Activated T-cell treated with anti-CD3 and anti-CD28 coated beads, Interleukin-2, amount 50 U/mL, for 72 hours (primary cell): ENCODE measurements around the gene RPLP1. TPM values are rescaled to one million over a fixed set of nuclear protein-coding genes. Genes with fewer than 3 reads are reported as not detected.

Source experiments
- ATAC-seq, 2 donors: fragments of 150-1000 bp; cut with Tn5 transposase; replicated peaks in 1 of 2; 2 replicates each; pipeline ENCODE4 v1.10.0; 2021; ENCODE audit warnings: moderate library complexity in 2 of 2, mild to moderate bottlenecking in 1 of 2
- DNase-seq, 2 donors: peaks; one replicate each; pipeline ENCODE4 v3.0.0; 2021 to 2022; ENCODE audit warnings: mixed read lengths in 1 of 2
- H3K27ac Mint-ChIP-seq: one replicate; pipeline ENCODE4 v1.8.0; 2022; ENCODE audit warnings: mild to moderate bottlenecking, moderate library complexity, mixed read lengths
- H3K27me3 Mint-ChIP-seq: one replicate; pipeline ENCODE4 v1.8.0; 2022; ENCODE audit warnings: low read depth, mixed read lengths
- H3K36me3 Mint-ChIP-seq, 2 donors: one replicate each; pipeline ENCODE4 v1.8.0; 2022; ENCODE audit warnings: mixed read lengths in 2 of 2, mild to moderate bottlenecking in 1 of 2; ENCODE audit not compliant: insufficient read depth in 2 of 2
- H3K4me1 Mint-ChIP-seq: one replicate; pipeline ENCODE4 v1.8.0; 2022; ENCODE audit warnings: low read depth, mixed read lengths
- H3K4me3 Mint-ChIP-seq, 2 donors: one replicate each; pipeline ENCODE4 v1.8.0; 2022; ENCODE audit warnings: mild to moderate bottlenecking in 2 of 2, mixed read lengths in 2 of 2, moderate library complexity in 2 of 2
- H3K9me3 Mint-ChIP-seq, 2 donors: one replicate each; pipeline ENCODE4 v1.8.0; 2022; ENCODE audit warnings: mixed read lengths in 2 of 2
- total RNA-seq, 2 donors: library from RNA; stranded (reverse); gene quantifications; one replicate each; pipeline ENCODE4 v1.2.3, GENCODE V29; 2022

Gene RPLP1
- total RNA-seq, 2 donors from 2014 or later: 2,514 to 2,771 TPM

DNA sequence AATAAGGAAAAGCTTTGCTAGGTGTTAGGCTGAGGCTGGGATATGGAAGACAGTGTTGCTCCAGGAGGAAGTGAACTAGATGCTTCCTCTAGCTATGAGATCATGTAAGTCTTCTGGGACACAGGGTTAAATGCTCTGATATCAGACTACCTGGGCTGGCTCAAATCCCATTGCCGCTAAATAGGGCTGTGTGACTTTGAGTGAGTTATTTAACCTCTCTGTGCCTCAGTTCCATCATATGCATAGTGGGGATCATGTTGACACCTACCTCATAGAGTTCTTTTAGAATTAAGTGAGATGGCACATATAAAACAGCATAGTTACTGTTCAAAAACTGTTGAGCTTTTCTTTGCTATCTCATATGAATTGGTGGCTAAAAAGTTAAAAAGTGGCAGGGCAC lies 12.6 kb downstream of the RPLP1 start:
- H3K36me3 Mint-ChIP-seq: no peaks in the 10 kb centered on the region
- peaks cover 5% of the 10 kb centered on the region for H3K27me3 Mint-ChIP-seq
- no peak overlapping the region for H3K4me3 Mint-ChIP-seq
- no peak for DNase-seq
- H3K4me1 Mint-ChIP-seq: peaks cover 58% of the 10 kb centered on the region
- no peaks in the 10 kb centered on the region for H3K9me3 Mint-ChIP-seq
- no peak for ATAC-seq
- no peak overlapping the region for H3K27ac Mint-ChIP-seq

DNA sequence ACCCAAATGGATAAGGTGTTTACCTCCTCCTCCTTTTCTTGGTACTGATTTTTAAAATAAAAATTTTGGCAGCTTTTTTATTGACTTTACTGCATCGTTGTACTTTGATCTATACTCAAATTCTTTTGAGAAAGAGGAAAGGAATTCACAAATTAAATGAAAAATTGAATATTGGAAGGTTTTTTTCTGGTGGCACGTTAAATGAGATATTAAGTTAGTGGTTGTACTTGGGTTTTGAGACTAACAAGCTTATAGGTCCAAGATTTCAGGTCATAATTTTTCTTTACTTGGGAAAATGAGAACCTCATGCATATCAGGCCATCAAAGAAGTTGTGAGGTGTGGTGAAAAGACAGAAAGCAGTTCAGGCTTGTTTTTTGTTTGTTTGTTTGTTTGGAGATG lies 14.1 kb downstream of the RPLP1 start:
- no peaks in the 10 kb centered on the region for H3K36me3 Mint-ChIP-seq
- no peaks in the 10 kb centered on the region for H3K9me3 Mint-ChIP-seq
- no peak overlapping the region for H3K27ac Mint-ChIP-seq
- ATAC-seq (no peak), DNase-seq (no peak)
- H3K4me3 Mint-ChIP-seq: no peak overlapping the region
- peaks cover 43% of the 10 kb centered on the region for H3K4me1 Mint-ChIP-seq
- H3K27me3 Mint-ChIP-seq: peaks cover 12% of the 10 kb centered on the region

DNA sequence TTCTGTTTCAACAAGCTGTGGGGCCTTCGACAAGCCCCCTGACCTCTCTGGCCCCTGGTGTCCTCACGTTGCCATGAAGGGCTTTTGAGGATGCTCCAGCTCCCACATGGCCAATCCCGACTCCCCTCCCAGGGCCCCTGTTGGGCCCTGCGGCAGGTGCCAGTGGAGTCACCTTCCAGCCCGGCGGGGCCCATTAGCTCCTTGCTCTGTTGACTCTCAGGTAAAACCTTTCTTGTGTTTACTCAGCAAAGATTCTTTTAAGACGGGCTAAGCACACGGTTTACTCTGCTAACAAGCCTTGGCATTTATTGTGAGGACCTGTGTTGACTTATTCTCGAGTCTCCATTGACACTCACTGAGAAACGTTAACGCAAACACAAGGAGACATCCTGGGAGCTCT lies 15.0 kb downstream of the RPLP1 start:
- DNase-seq (no peak), ATAC-seq (no peak)
- peak overlapping the region; percentile 64 to 73 for H3K4me3 Mint-ChIP-seq
- no peak overlapping the region for H3K27ac Mint-ChIP-seq
- peaks cover 12% of the 10 kb centered on the region for H3K27me3 Mint-ChIP-seq
- H3K4me1 Mint-ChIP-seq: peaks cover 38% of the 10 kb centered on the region
- H3K36me3 Mint-ChIP-seq: no peaks in the 10 kb centered on the region
- H3K9me3 Mint-ChIP-seq: no peaks in the 10 kb centered on the region

DNA sequence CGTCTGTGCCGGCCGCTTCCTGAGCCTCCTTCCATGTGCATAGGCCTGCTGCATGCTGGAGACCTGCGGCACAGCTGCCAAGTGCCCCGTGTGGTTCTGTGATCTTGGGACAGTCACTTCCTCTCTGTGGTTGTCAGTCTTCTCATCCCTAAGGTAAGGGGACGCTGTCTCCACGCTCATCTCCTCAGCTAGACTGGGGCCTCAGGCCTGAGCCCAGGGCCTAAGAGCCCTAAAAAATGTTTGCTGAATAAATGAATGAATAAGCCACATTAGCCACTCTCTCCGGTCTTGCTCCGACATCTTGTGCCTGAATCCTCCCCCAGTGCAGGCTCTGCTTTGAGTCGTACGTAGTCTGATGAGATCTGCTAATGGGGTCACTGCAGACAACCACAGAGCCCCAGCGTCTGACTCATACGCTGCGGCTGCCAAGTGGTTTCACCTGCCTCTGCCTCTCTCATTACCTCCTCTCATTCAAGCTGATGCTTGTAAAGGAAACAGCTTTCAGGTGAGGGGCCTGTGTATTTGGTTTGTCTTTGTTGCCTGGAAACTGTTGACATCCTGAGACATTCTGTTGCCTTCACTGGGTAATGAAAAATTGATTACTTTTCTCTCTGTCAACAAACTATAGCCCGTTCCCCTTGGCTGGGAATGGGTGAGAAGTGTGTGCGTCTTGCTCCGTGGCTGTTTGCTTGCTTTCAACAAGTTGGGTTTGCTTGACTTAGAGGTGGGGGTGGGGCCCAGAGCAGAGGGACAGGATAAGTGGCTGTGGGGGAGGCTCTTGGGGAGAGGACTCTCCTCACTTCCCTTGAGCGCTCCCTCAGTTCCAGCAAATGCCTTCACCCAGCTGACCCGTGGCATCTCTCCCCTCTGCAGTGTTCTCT lies 15.9 kb downstream of the RPLP1 start:
- Mint-ChIP-seq H3K27me3 (peaks cover 12% of the 10 kb centered on the region), H3K9me3 (no peaks in the 10 kb centered on the region), H3K27ac (peak overlapping the region; percentile 48), H3K4me3 (peak overlapping the region; percentile 64 to 73), H3K36me3 (no peaks in the 10 kb centered on the region), H3K4me1 (peaks cover 31% of the 10 kb centered on the region)
- ATAC-seq: peak; percentile 96 to 98
- DNase-seq: peak; percentile 82 to 88

DNA sequence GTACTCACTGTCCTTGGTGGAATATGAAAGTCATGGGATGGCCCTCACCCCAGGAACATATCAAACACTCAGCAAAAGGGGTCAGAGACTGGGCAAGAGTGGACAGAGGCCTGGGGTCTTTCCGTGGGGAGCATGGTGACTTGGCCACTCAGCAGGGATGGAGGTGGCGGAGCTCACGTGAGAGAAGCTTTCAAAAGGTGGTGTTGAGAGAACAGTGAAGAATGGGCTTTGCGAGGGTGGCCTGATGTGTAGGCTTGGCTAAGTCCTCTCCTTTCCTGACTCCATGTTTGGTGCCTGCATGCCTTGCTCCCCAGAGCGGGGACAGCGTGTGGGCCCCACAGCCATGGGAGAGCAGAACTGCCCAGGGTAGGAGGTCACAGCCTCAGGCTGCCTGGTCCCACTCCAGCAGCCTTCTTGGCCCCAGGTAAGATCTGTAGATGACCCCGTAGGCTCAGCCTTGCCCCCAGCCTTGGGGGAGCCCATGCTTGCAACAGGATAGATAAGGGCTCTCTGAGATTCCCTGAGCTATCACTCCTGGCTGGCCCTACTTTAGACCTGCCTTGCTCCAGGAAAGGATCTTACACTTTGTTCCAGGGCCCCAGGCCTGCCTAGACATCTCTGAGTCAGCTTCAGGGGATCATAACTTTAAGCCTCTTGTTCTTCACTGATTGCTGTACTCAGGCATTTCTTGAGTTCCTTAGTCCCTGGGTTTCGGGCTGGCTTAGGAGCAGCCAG lies 17.0 kb downstream of the RPLP1 start:
- Mint-ChIP-seq H3K4me1 (peaks cover 27% of the 10 kb centered on the region), H3K27me3 (peaks cover 12% of the 10 kb centered on the region), H3K27ac (no peak overlapping the region), H3K9me3 (no peaks in the 10 kb centered on the region), H3K4me3 (peak overlapping the region; percentile 64 to 73), H3K36me3 (no peaks in the 10 kb centered on the region)
- ATAC-seq (no peak), DNase-seq (no peak)

DNA sequence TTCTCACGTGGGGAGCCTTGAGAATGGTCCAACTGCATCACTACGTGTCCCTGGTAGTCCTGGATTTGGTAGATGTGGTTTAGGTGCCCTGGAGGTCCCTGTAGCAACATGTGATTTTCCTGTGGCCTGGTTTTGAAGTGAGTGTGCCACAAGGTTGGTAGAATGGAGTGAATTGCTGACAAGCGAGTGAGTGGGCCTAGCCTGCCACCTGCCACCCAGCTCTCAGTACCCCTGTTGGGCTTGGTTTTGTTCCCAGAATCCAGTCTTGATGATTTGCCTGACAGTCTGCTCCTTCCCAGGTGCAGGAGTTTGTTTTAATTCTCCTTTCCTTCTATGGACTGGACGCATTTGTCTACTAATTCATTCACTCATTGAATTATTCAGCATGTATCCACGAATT lies 19.4 kb downstream of the RPLP1 start:
- Mint-ChIP-seq H3K4me1 (peaks cover 27% of the 10 kb centered on the region), H3K9me3 (no peaks in the 10 kb centered on the region), H3K27ac (no peak overlapping the region), H3K27me3 (peaks cover 12% of the 10 kb centered on the region), H3K36me3 (no peaks in the 10 kb centered on the region), H3K4me3 (no peak overlapping the region)
- ATAC-seq (no peak), DNase-seq (no peak)

DNA sequence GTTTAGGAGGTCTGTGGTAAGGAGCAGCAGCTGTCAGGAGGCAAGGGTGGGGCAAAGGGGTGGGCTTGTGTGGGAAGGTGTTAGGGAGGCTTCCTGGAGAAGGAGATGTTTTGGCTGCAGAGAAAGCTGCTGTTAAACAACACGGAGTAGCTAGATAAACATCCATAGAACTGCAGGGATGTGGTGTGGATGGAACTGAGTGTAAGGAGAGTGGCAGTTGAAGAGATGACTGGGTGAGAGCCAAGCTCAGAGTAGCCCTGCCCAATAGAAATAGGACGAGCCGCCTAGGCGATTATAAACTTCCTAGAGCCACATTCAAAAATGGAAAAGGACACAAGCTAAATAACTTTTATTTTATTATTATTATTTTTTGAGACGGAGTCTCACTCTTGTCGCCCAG lies 19.9 kb downstream of the RPLP1 start:
- no peak overlapping the region for H3K4me3 Mint-ChIP-seq
- peaks cover 12% of the 10 kb centered on the region for H3K27me3 Mint-ChIP-seq
- H3K36me3 Mint-ChIP-seq: no peaks in the 10 kb centered on the region
- DNase-seq: no peak
- H3K4me1 Mint-ChIP-seq: peaks cover 25% of the 10 kb centered on the region
- no peak for ATAC-seq
- no peaks in the 10 kb centered on the region for H3K9me3 Mint-ChIP-seq
- no peak overlapping the region for H3K27ac Mint-ChIP-seq

DNA sequence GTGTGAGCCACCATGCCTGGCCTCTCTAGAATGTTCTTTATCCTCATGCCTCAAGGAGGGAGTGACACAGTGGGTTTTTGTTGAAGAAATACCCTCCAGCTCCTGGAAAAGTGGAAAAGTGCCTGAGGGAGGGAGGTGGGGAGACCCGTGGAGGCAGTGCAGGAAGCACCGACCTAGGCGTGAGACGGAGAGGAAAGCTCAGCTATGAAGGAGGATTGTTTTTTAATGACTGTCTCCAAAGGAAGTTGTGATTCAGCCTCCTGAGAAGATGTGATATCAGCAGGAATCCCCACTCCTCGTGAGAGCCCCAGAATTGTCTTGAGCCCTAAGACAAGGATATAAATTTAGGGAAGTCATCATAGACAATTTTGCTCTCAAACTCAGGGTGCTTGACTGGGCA lies 21.7 kb downstream of the RPLP1 start:
- no peaks in the 10 kb centered on the region for H3K36me3 Mint-ChIP-seq
- peaks cover 8% of the 10 kb centered on the region for H3K4me1 Mint-ChIP-seq
- H3K27me3 Mint-ChIP-seq: peaks cover 10% of the 10 kb centered on the region
- H3K9me3 Mint-ChIP-seq: no peaks in the 10 kb centered on the region
- no peak overlapping the region for H3K27ac Mint-ChIP-seq
- no peak overlapping the region for H3K4me3 Mint-ChIP-seq
- DNase-seq (no peak), ATAC-seq (no peak)

DNA sequence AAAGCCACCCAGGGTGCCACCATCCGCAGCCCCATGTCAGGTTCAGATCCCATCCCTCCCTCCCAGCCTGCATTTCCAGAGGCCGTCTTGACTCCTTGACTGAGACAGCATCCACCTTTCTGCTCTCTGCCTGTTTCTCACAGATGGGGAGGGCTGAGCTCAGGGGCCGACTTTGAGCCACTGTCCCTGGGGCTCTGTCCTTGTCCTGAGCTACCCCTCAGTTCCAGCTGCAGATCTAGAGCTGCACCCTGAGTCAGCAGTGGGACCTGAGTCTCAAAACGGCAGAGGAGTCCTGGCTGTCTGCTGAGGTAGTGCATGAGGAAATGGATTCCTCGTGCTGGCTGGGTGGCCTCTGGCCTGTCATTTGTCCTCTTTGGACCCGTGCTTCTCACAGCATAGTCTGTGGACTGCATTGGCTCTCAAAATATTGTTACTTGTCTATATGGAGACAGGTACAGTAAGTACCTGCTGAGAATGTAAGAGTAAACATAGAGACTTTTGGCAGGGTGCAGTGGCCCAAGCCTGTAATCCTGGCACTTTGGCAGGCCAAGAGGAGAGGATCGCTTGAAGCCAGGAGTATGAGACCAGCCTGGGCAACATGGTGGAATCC lies 22.3 kb downstream of the RPLP1 start:
- Mint-ChIP-seq H3K9me3 (peaks cover 3 to 4% of the 10 kb centered on the region in 2 donors), H3K27me3 (peaks cover 12% of the 10 kb centered on the region), H3K4me1 (peaks cover under 1% of the 10 kb centered on the region), H3K36me3 (peaks cover 4 to 6% of the 10 kb centered on the region in 2 donors), H3K27ac (no peak overlapping the region), H3K4me3 (no peak overlapping the region)
- DNase-seq: no peak
- no peak for ATAC-seq

DNA sequence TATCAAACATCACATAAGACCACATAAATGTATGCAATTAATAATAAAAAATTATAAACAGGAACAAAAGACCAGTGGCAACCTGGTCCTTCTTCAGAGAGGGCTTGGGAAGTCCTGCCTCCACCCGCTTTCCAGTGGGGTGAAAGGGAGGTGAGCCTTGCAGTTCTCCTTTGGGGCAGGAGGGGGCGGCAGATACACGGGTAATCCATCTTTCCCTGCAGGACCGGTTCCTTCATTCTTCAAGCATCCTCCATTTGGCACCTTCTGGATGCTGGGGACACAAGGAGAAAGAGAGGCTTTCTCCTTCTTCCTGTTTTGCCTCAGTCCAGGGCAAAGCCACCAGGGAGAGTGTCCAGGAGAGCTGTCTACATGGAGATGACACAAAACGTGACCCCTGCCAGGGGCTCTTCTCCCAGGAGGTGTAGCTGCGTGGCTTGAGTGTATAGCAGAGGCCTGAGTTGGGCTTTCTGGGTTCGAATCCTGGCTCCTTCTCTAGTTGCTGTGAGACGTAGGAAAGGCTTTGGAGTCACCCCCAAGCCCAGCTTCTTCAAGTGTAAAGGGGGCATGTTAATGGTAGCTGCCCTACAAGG lies 23.2 kb downstream of the RPLP1 start:
- DNase-seq (peak; percentile 72 to 81), ATAC-seq (peak; percentile 75 to 78)
- H3K27ac Mint-ChIP-seq: no peak overlapping the region
- peaks cover 3 to 5% of the 10 kb centered on the region in 2 donors for H3K9me3 Mint-ChIP-seq
- H3K4me1 Mint-ChIP-seq: no peaks in the 10 kb centered on the region
- H3K27me3 Mint-ChIP-seq: peaks cover 10% of the 10 kb centered on the region
- H3K36me3 Mint-ChIP-seq: peaks cover 4 to 6% of the 10 kb centered on the region in 2 donors
- H3K4me3 Mint-ChIP-seq: no peak overlapping the region

DNA sequence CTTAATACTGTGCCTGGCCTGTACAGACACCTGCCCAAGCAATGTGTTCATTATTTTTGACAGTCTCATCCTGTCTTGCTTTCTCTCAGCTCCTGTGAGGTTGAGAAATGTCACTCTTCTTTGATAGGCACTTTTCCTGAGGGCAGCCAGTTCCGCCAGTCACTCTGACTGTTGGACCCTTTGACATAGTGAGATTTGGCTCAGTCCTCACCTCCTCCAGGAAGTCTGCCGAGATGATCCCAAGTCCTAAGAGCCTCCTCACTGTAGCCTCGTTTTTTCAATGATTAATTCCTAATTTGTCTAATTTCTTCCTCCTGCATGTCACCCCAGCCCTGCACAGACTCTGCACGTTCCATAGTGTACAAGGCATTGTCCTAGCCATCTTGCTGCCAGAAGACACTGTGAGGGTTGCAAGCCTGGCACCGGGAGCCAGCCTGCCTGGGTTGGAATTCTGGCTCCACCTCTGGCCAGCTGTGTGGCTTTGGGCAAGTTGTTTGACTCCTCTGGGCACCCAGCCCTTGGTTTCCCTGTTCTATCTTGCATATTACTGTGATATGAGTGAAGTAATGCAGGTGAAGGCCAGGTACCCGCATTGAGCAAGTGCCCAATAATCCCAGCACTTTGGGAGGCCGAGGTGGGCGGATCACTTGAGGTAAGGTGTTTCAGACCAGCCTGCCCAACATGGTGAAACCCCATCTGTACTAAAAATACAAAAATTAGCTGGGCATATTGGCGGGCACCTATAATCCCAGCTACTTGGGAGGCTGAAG lies 24.3 kb downstream of the RPLP1 start:
- H3K27ac Mint-ChIP-seq: no peak overlapping the region
- peaks cover 3 to 5% of the 10 kb centered on the region in 2 donors for H3K9me3 Mint-ChIP-seq
- no peak overlapping the region for H3K4me3 Mint-ChIP-seq
- DNase-seq (no peak), ATAC-seq (no peak)
- H3K36me3 Mint-ChIP-seq: peaks cover 4 to 6% of the 10 kb centered on the region in 2 donors
- H3K4me1 Mint-ChIP-seq: no peaks in the 10 kb centered on the region
- peaks cover 5% of the 10 kb centered on the region for H3K27me3 Mint-ChIP-seq

DNA sequence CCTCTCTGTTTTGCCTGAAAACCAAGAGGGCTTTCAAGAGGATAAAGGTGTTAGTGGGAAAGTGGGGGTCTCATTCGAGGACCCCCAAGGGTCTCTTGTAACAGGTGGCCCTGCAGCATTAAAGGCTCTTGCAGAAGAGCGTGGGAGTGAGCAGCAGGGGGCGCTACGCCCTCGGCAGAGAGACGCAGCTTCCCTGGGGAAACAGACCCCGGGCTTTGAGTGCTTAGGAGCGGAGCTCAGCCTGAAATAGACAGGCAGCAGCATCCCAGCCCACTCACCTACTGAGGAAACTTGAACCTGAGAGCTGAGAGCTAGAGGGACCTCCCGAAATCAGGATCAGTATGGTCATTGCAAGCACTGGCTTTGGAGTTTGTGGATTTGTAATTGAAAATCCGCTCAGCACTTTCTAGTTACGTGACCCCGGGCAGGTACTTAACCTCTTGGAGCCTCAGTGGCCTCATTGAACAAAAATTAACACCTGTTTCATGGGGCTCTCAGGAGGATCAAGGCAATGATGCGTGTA lies 25.7 kb downstream of the RPLP1 start:
- Mint-ChIP-seq H3K9me3 (peaks cover 3 to 5% of the 10 kb centered on the region in 2 donors), H3K4me1 (no peaks in the 10 kb centered on the region), H3K4me3 (no peak overlapping the region), H3K36me3 (peaks cover 4 to 6% of the 10 kb centered on the region in 2 donors), H3K27me3 (peaks cover 5% of the 10 kb centered on the region), H3K27ac (no peak overlapping the region)
- ATAC-seq (peak; percentile 42 to 52), DNase-seq (peak; percentile 47 to 52)
